OCI-LY1 (cell line): ENCODE results near the gene STK38.
"Not testable (repeated sequence)": the region's sequence is repeated elsewhere in the genome, so short reads cannot be mapped to it uniquely, and the experiment has no call there.

Source experiments
- H2AFZ ChIP-seq: fragments of 200-600 bp; sonication (generic), shearing (Covaris generic); 2 replicates; pipeline ENCODE4 v1.6.0; 2014; ENCODE audit warnings: antibody characterized with exemption, mild to moderate bottlenecking, low read length
- H3F3A ChIP-seq: fragments of 200-600 bp; sonication (generic), shearing (Covaris generic); 2 replicates; pipeline ENCODE4 v1.6.0; 2014; ENCODE audit warnings: mild to moderate bottlenecking, antibody characterized with exemption, low read length, moderate library complexity; ENCODE audit not compliant: insufficient read depth
- H3K27ac ChIP-seq: fragments of 200-600 bp; sonication (generic); 2 replicates; pipeline ENCODE4 v1.5.1; 2014; ENCODE audit warnings: low read length, mixed run types, mild to moderate bottlenecking, low read depth; ENCODE audit not compliant: poor library complexity, severe bottlenecking
- H3K27me3 ChIP-seq: fragments of 200-600 bp; sonication (generic); 2 replicates; pipeline ENCODE4 v1.6.0; 2014; ENCODE audit warnings: antibody characterized with exemption, mild to moderate bottlenecking, low read length, moderate library complexity; ENCODE audit not compliant: insufficient read depth
- H3K36me3 ChIP-seq: fragments of 200-600 bp; sonication (generic); 2 replicates; pipeline ENCODE4 v1.6.1; 2014; ENCODE audit warnings: mild to moderate bottlenecking, antibody characterized with exemption, low read length, moderate library complexity, mixed read lengths; ENCODE audit not compliant: insufficient read depth
- H3K4me1 ChIP-seq: fragments of 200-600 bp; sonication (generic); 2 replicates; pipeline ENCODE4 v1.5.1; 2014; ENCODE audit warnings: mild to moderate bottlenecking, low read length, moderate library complexity; ENCODE audit not compliant: insufficient read depth, severe bottlenecking
- H3K4me2 ChIP-seq: fragments of 200-600 bp; sonication (generic), shearing (Covaris generic); 2 replicates; pipeline ENCODE4 v1.6.1; 2014; ENCODE audit warnings: low read length
- H3K4me3 ChIP-seq: fragments of 200-600 bp; sonication (generic); 2 replicates; pipeline ENCODE4 v1.5.1; 2014; ENCODE audit warnings: low read length, low read depth, mild to moderate bottlenecking, mixed read lengths; ENCODE audit not compliant: poor library complexity, severe bottlenecking
- H3K79me2 ChIP-seq: fragments of 200-600 bp; shearing (Covaris generic); 2 replicates; pipeline ENCODE4 v1.6.1; 2016; ENCODE audit warnings: mixed run types, low read length, mixed read lengths; ENCODE audit not compliant: insufficient read depth
- H3K9ac ChIP-seq: fragments of 200-600 bp; sonication (generic), shearing (Covaris generic); 2 replicates; pipeline ENCODE4 v1.6.1; 2014; ENCODE audit warnings: mild to moderate bottlenecking, low read length, mixed read lengths
- H3K9me2 ChIP-seq: fragments of 200-600 bp; sonication (generic), shearing (Covaris generic); 2 replicates; pipeline ENCODE4 v1.6.1; 2014; ENCODE audit warnings: low read depth, mild to moderate bottlenecking, low read length, mixed read lengths
- H3K9me3 ChIP-seq: fragments of 200-600 bp; shearing (Covaris generic); 2 replicates; pipeline ENCODE4 v1.6.1; 2014; ENCODE audit warnings: low read length, mixed read lengths
- H4K20me1 ChIP-seq: fragments of 200-600 bp; sonication (generic), shearing (Covaris generic); 2 replicates; pipeline ENCODE4 v1.6.0; 2016; ENCODE audit warnings: mild to moderate bottlenecking, low read length; ENCODE audit not compliant: insufficient read depth
- CTCF ChIP-seq: fragments of 200-600 bp; sonication (generic), shearing (Covaris generic); IDR thresholded peaks from 2 replicates; pipeline ENCODE4 v1.5.1; 2017; ENCODE audit warnings: mild to moderate bottlenecking, antibody characterized with exemption, low read length, moderate library complexity, mixed read lengths
- EZH2 ChIP-seq: fragments of 200-600 bp; sonication (generic), shearing (Covaris generic); IDR thresholded peaks from 2 replicates; pipeline ENCODE4 v1.8.0; 2017; ENCODE audit warnings: borderline replicate concordance, mixed run types, mild to moderate bottlenecking, antibody characterized with exemption, low read length, moderate library complexity, mixed read lengths

The STK38 gene

GRCh38 chr6:36488221-36488620 lies 59.1 kb downstream of the STK38 start:
- Histone ChIP-seq H3K9ac (no peak overlapping the region), H3K36me3 (peaks cover 59% of the 10 kb centered on the region), H3K9me2 (no peaks in the 10 kb centered on the region), H3K79me2 (no peaks in the 10 kb centered on the region), H3F3A (no peaks in the 10 kb centered on the region), H3K4me1 (no peaks in the 10 kb centered on the region), H2AFZ (no peak overlapping the region), H3K4me2 (no peak overlapping the region), H3K4me3 (no peak overlapping the region), H3K27ac (no peak overlapping the region), H3K27me3 (no peaks in the 10 kb centered on the region), H3K9me3 (no peaks in the 10 kb centered on the region), H4K20me1 (no peaks in the 10 kb centered on the region)
- no peak for TF ChIP-seq CTCF
- TF ChIP-seq EZH2, result no peak

- Histone ChIP-seq H3F3A (no peaks in the 10 kb centered on the region), H3K36me3 (peaks cover 59% of the 10 kb centered on the region), H3K27ac (no peak overlapping the region)
Measured at GRCh38 chr6:36487698-36488097, 59.6 kb downstream of the STK38 start.

GRCh38 chr6:36484736-36485135 lies 62.5 kb downstream of the STK38 start:
- Histone ChIP-seq H3K27me3 (no peaks in the 10 kb centered on the region), H3K9ac (no peak overlapping the region), H3K4me3 (no peak overlapping the region), H3K4me2 (no peak overlapping the region), H3K79me2 (no peaks in the 10 kb centered on the region), H4K20me1 (no peaks in the 10 kb centered on the region), H3K4me1 (no peaks in the 10 kb centered on the region), H3K27ac (no peak overlapping the region), H2AFZ (no peak overlapping the region), H3K36me3 (peaks cover 81% of the 10 kb centered on the region), H3K9me2 (no peaks in the 10 kb centered on the region), H3K9me3 (no peaks in the 10 kb centered on the region), H3F3A (no peaks in the 10 kb centered on the region)
- TF ChIP-seq EZH2, result no peak
- TF ChIP-seq CTCF, result no peak

More at GRCh38 chr6:36487698-36488097, 59.6 kb downstream of the STK38 start:
- Histone ChIP-seq H2AFZ (no peak overlapping the region), H3K9me2 (no peaks in the 10 kb centered on the region), H4K20me1 (no peaks in the 10 kb centered on the region), H3K9ac (no peak overlapping the region), H3K4me1 (no peaks in the 10 kb centered on the region), H3K9me3 (no peaks in the 10 kb centered on the region), H3K27me3 (no peaks in the 10 kb centered on the region), H3K4me2 (no peak overlapping the region), H3K4me3 (no peak overlapping the region), H3K79me2 (no peaks in the 10 kb centered on the region)
- TF ChIP-seq CTCF (no peak), EZH2 (no peak)

- H3K27ac ChIP-seq, H3K9me3 ChIP-seq, H3K4me1 ChIP-seq, H3K4me3 ChIP-seq, H3K79me2 ChIP-seq, H4K20me1 ChIP-seq, H3F3A ChIP-seq, H3K9me2 ChIP-seq, H3K27me3 ChIP-seq, H3K4me2 ChIP-seq, H3K9ac ChIP-seq, H2AFZ ChIP-seq: not testable (repeated sequence)
- peaks cover 86% of the 10 kb centered on the region for H3K36me3 ChIP-seq
Measured at GRCh38 chr6:36483326-36483725, 64.0 kb downstream of the STK38 start.
